HG03520 (cell line): ENCODE data around the gene PSMD1.
"Not testable (repeated sequence)": the region's sequence is repeated elsewhere in the genome, so short reads cannot be mapped to it uniquely, and the experiment has no call there.

ENCODE experiments used
- ATAC-seq: cut with Tn5 transposase; IDR thresholded peaks from one replicate; pipeline ENCODE4 v1.9.1; 2021; ENCODE audit warnings: mild to moderate bottlenecking, moderate library complexity; ENCODE audit not compliant: unreplicated experiment

The PSMD1 gene

DNA sequence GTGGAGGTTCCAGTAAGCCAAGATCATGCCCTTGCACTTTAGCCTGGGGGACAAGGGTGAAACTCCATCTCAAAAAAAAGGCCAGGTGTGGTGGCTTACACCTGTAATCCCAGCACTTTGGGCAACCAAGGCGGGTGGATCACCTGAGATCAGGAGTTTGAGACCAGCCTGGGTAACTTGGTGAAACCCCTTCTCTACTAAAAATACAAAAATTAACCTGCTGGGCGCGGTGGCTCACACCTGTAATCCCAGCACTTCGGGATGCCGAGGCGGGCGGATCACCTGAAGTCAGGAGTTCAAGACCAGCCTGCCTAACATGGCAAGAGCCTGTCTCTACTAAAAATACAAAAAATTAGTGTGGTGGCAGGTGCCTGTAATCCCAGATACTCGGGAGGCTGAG, 84.1 kb downstream of the PSMD1 start:
- ATAC-seq, result not testable (repeated sequence)

DNA sequence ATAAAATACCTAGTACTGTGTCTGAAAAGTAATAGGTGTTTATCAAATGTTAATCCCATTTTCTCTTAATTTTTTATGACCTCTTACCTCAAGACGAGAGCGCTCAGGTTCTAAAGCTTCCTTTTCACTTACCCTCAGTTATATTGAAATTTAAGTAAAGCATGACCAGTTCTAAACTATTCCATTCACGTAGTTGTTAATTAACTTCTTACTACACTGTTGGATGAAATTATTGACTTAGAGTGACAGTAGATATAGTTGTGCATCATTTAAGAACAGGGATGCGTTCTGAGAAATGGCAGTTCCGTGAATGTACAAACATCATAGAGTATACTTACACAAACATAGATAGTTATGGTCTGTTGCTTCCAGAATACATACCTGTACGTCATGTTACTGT, 88.2 kb downstream of the PSMD1 start:
- ATAC-seq, result no peak

DNA sequence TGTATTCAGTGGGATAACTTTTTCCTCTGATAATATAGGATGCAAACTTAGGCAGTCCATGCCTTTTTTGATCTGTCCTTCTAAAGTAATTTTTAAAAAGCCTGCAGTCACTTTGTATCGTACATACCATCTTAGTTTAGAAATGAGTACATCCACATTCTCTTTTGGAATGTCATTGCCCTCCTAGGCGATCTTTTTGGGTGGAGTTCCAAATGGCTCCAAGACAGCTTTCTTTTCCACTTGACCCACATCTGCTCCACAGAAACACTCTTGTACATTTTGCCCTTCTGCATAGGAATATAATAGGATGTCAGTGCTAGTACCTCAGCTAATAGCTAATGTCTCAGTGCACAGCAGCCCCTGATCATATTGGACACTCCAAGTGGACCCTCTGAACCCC, 90.0 kb downstream of the PSMD1 start:
- no peak for ATAC-seq

GRCh38 chr2:231152800-231153557, 96.3 kb downstream of the PSMD1 start:
- ATAC-seq, result no peak

- ATAC-seq, result no peak
Observed at GRCh38 chr2:231159306-231159705, 102.6 kb downstream of the PSMD1 start.

DNA sequence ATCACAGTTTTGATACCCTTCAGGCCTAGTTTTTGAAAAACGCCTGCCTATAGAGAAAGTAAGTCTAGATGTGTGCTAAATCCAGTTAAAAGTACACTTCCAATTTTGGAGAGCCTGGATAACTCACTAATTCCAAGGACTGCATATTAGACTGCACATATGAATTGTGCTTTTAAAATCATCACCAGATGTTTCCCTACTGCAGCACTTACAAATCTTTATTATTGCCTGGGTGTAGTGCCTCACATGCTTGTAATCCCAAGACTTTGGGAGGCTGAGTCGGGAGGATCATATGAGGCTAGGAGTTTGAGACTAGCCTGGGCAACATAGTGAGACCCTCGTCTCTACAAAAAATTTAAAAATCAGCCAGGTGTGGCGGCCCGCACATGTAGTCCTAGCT, 104.0 kb downstream of the PSMD1 start:
- ATAC-seq, result no peak

DNA sequence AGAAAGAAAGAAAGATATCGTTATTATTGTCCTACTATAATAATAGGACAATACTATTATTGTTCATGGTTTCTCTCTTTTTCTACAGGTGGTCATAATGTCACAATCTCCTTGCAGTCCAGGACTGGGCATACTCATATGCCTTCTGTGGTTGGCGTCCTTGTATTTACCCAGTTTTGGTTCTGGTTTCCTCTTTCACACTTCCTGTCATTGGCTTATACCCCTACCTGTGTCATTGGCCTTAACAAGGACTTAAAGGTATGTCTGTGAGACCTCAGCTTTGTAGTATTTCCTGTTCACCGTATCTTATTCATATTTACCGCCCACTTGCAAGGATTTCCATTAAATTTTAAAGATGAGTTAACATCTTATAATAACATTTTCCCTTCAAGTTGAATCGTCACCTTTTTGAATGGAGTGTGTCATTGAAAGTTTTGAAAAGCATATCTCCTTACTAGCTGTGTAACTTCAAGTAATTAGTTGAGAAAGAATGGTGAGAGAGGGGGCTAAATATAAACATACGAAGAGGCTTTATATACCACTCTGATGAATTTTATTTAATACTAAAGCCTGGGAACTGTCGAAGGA, 104.7 kb downstream of the PSMD1 start:
- no peak for ATAC-seq

- ATAC-seq, result no peak
Observed at GRCh38 chr2:231161877-231162329, 105.2 kb downstream of the PSMD1 start.

GRCh38 chr2:231163011-231163410, 106.3 kb downstream of the PSMD1 start:
- no peak for ATAC-seq

- no peak for ATAC-seq
Observed at GRCh38 chr2:231163414-231164095, 106.9 kb downstream of the PSMD1 start.

DNA sequence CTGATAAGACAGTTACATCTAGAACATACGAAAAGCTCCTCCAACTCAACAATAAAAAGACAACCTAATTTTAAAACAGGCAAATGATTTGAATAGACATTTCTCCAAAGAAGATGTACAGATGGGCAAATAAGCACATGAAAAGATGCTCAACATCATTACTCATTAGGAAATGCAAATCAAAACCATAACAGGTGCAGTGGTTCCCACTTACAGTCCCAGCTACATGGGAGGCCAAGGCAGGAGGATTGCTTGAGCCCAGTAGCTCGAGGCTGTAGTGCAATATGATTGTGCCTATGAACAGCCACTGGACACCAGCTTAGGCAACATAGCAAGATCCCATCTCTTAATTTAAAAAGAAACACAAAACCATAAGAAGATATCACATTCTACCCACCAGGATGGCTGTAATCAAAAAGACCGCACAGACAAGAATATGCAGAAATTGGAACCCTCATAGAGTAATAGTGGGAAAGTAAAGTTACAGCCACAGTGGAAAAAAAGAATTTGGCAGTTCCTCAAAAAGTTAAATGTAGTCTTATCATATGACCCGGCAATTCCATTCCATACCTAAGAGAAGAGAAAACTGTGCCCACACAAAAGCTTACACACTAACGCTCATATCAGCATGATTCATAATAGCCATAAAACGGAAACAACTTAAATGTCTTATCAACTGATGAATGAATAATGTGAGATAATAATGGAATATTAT, 111.2 kb downstream of the PSMD1 start:
- ATAC-seq, result no peak

DNA sequence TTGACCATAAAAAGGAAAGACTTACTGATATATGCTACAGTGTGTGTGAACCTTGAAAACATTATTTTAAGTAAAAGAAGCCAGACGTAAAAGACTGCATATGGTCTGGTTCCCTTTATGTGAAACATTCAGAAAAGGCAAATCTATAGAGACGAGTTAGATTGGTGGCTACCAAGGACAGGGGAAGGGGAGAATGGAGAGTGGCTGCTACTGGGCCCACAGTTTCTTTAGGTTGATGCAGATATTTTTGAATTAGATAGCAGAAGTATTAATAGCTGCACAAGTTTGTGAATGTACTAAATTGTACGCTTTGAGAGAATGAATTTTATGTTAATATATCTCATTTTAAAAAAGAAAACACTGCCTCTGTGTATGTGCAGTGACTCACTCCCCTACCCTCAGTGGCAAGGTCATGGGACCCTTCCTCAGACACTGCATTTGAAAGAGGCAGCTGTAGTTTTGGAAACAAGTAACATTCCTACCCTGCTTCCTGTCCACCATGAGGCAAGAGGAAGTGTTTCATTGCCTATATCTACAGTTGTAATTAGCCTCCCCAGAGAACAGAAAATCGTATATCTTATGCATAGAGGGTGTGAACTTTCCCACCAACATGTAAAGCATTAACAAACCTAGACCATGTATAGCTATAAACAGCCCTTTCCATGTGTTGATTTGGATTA, 111.9 kb downstream of the PSMD1 start:
- no peak for ATAC-seq

GRCh38 chr2:231169488-231169887, 112.8 kb downstream of the PSMD1 start:
- ATAC-seq, result no peak

DNA sequence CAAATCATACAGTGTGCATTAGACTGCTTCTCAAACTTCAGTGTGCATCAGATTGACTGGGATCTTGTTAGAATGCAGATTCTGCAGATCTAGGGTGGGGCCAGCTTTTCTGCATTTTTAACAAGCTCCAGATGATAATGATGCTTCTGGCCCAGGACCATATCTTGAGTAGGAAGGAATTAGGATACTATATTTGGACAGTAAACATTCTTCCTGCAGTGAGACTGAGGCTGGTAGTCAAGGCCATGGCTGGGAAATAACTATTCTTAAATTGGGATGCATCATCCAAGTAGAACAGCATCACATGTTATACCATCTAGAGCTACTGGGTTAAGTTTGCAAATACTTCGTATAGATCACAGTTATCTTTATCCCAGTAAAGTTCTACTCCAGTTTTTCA, 113.4 kb downstream of the PSMD1 start:
- no peak for ATAC-seq

DNA sequence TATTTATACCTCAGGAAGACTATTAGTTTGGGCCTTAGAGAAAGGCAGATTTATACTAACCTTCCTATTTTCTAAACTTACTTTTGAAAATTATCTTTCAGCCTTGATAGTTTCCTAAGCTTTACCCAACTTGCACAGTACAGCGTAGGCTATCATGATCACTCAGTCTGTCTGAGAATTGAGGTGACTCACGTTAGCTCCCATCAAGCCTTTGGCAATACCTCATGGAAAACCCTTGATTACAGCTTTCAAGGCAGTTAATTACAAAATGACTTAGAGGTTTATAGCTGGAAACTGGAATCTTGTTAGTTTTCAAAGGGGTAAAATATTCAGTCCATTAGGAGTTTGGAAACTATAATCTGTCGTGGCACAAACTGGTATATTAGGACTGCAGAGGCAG, 115.4 kb downstream of the PSMD1 start:
- ATAC-seq, result no peak

DNA sequence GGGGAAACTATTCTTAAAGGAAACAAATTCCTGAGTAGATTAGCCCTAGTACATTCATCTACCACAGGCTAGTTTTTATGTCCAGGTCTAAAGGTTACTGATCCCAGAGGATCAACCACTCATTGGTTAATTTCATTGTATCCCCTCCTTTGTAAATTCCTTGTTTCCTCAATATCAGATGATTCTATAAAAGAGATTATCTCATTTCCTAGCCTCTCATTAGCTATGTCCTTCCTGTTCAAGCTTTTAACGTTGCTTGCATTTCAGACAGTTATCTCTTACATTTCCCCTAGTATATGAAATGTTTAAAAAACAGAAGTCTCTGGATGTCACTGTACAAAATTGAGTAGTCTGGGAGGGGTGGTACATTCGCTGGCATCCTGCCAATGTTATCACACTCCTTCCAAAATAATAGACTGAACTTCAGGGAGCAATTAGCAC, 117.6 kb downstream of the PSMD1 start:
- ATAC-seq, result no peak

GRCh38 chr2:231176066-231176465, 119.4 kb downstream of the PSMD1 start:
- no peak for ATAC-seq

DNA sequence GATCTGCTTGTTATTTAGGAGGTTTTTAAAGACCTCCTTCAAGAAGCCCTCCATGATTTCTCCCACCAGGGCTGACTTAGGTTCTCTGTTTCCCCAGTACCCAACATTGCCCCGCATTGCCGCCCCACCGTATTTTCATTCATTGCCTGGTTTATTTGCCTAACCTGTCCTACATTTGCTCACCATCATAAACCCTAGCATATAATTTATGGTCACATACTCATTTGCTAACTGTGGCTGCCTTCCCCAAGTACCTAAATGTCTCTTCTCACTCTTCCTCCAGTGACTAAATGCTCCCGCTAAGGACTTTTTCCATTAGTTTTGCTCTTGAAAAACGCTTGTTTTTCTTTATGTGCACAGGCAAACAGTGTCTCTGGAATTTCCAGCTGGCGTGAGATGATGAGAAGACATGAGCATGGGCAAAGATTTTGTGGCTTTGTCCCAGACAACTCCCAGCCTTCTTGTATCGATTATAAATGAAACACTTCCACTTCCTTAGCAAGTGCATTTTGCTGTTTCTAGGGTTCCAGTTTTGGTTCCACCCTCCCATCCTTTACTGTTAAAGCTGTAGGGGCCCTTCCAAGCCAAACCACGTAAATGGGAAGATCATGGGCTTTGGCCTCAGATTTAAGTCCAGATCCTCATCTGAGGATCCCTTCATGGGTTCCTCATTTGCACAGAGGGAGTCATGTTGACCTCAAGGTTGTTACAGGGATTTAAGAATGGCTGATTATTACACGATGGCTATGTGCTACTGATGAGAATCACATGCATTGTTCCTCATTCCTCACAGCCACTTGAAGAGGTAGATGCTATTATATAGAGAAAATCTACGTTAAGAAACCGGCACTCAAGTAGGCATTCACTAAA, 120.7 kb downstream of the PSMD1 start:
- no peak for ATAC-seq

DNA sequence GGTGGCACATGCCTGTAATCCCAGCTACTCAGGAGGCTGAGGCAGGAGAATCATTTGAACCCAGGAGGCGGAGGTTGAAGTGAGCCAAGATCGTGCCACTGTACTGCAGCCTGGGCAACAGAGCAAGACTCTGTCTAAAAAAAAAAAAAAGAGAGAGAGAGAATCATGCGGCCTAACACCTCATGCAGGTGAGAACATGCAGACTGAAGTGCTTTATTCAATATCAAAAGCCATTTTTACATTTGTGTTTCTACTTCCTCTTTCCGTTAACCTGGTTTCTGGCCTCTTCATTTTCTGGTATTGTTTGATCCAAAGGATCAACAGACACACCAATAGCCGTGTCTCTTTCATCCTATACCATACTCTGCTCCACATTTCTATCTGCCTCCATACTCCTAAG, 122.1 kb downstream of the PSMD1 start:
- not testable (repeated sequence) for ATAC-seq
